ENCODE results near the gene SPZ1. TPM values are rescaled to one million over a fixed set of nuclear protein-coding genes. Genes with fewer than 3 reads are reported as not detected.

The SPZ1 gene, protein sequence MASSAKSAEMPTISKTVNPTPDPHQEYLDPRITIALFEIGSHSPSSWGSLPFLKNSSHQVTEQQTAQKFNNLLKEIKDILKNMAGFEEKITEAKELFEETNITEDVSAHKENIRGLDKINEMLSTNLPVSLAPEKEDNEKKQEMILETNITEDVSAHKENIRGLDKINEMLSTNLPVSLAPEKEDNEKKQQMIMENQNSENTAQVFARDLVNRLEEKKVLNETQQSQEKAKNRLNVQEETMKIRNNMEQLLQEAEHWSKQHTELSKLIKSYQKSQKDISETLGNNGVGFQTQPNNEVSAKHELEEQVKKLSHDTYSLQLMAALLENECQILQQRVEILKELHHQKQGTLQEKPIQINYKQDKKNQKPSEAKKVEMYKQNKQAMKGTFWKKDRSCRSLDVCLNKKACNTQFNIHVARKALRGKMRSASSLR
- total RNA-seq, result 0.15 TPM in 1 of 2 replicates, not detected in the other

DNA sequence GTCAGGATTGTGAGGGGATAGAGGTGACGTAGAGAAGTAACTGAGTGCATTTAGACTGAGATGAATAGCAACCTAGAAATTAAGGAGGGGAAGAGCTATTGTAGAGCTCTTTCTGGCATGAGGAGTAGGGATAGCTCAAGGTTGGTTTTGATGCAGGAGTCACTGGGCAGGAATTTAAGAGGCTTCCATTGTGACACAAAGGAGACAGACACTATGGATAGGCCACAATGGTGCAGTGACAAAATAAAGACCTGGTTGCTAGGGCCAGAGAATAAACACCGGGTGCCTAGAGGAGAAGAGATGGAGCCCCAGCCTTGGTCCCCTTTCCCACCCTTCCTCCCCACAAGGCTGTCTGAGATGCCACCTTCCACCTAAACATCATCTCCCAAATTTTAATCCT, at the start of gene SPZ1:
Gene SPZ1 (plus strand): TSS at position 301 of the 400 bp plus-strand sequence. CDS start 214 bp downstream, outside the sequence.
- intact Hi-C loops (cut with micrococcal nuclease), result no loop called here

DNA sequence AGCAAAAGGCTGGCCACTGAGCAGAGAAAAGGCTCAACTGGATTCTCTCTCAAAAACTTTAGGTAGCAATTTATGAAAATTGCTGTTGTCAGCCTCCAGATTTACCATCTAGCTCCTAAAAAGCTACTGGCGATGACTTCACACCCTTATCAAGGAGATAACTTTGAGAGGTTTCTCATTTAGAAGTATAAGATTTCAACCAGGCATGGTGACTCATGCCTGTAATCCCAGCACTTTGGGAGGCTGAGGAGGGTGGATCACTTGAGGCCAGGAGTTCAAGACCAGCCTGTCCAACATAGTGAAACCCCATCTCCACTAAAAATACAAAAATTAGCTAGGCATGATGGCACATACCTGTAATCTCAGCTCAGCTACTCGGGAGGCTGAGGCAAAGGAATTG, 49.3 kb upstream of the SPZ1 start:
- intact Hi-C loops (cut with micrococcal nuclease), result loop anchor here (5.0 kb wide), 1 partner anchor 37 kb away; no protein-coding TSS in a partner anchor

DNA sequence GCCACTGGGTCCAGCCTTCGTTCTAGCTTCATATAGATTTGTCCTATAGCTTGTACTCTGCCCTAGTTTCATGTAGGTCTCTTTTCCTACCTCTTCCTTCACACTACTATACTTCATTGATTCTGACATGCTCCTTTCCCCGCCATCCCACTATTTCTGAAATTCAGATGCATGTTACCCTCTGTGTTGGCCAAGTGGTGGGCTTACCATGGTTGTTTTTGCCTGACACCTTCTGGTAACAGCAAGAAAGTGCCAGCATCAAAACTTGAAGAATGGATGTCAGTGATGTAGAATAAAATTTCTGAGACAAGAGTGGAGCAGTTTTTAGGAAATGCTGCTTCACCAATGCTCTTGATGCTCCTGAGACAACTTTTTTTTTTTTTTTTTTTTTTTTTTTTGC, 44.5 kb upstream of the SPZ1 start:
- intact Hi-C loops (cut with micrococcal nuclease), result loop anchor here (1.0 kb wide), 1 partner anchor 184 kb away; no protein-coding TSS in a partner anchor

DNA sequence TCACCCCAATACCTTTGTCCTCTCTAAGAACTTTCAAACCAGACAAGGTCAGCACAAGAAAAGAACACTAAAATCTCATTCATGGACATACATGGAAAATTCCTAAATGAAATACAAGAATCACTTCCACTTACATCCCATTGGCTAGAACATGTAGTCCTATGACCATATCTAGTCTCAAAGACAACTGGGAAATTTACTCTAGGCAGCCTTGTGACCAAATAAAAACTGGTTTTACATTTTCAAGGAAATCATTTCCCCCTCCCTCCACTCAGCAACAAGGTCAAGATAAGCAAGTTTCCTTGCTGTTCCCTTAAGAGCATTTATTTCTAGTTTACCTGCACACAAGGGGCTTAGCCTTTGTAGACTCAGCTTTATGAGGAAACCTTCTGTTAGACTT, 43.6 kb upstream of the SPZ1 start:
- intact Hi-C loops (cut with micrococcal nuclease), result no loop called here

DNA sequence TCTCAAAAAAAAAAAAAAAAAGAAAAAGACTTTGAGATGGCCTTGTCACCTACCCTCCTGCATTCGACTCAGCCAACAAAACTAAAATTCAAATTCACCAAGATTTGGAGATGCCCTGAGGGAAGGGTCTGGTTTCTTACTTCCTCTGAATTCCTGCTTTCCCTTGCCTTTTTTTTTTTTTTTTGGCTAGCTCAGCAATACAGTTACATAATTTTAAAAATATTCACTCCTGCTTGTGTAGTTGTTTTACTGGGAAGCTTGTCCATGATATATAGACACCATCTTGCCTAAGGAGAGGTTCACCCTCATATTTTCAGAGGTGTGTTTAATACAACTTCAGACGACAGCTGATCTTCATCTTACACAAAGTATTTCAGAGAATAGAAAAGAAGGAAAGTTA, 42.6 kb upstream of the SPZ1 start:
- intact Hi-C loops (cut with micrococcal nuclease), result no loop called here

DNA sequence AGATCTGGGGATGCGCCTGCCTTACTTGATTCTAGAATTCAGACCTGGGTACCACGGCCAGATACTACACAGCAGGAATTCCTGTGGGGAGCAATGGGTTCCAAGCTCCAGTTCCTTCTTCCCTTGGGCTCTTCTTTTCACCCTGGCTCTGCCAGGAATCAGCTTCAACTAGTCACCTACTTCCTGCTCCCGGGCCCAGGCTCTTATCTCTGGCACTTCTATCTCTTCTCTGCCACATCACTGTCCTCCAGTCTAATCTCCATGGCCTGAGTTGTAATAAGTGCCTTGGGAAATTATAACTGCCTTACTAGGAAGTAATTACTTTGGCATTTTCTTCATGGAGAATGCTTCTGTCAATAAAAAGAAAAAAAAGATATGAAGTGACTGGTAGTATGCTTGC, 37.7 kb upstream of the SPZ1 start:
- intact Hi-C loops (cut with micrococcal nuclease), result no loop called here

DNA sequence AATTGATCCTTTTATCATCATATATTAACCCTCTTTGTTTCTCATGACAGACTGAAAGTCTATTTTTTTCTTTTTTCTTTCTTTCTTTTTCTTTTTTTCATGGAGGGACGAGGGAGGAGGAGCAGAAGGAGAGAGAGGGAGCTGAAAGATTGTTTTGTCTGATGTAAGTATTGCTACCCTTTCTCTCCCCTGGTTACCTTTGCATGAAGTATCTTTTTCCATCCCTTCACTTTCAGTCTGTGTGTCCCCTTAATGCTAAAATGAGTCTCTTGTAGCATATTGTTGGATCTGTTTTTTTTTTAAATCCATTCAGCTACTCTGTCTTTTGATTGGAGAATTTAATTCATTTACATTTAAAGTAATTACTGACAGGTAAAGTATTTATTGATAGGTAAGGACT, 36.4 kb upstream of the SPZ1 start:
- intact Hi-C loops (cut with micrococcal nuclease), result no loop called here

DNA sequence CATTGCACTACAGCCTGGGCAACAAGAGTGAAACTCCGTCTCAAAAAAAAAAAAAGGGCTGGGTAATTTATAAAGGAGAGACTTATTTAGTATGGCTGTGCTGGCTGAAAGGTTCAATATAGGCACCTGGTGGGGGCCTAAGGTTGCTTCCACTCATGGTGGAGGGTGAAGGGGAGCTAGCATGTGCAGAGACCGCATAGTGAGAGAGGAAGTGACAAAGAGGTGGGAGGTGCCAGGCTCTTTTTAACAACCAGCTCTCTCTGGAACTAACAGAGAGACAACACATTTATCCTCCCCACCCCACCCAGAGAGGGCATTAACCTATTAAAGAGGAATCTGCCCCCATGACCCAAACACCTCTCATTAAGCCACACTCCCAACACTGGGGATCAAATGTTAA, 35.1 kb upstream of the SPZ1 start:
- intact Hi-C loops (cut with micrococcal nuclease), result no loop called here

DNA sequence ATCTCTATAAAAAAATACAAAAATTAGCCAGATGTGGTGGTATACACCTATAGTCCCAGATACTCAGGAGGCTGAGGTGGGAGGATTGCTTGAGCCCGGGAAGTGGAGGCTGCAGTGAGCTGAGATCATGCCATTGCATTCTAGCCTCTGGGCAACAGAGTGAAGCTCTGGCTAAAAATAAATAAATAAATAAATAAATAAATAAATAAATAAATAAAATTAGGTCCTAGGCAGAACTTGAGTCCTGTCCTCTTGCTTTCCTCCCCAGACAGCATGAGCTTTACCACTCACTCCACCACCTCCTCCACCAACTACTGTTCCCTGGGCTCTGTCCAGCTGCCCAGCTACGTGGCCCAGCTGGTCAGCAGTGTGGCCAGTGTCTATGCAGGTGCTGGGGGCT, 31.6 kb upstream of the SPZ1 start:
- intact Hi-C loops (cut with micrococcal nuclease), result no loop called here

DNA sequence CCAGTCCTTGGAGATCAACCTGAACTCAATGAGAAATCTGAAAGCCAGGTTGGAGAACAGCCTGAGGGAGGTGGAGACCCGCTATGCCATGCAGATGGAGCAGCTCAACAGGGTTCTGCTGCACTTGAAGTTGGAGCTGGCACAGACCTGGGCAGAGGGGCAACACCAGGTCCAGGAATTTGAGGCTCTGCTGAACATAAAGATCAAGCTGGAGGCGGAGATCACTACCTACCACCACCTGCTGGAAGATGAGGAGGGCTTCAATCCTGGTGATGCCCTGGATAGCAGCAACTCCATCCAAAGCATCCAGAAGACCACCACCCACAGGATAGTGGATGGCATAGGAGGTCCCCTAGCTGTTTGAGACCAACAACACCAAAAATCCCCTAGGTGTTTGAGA, 30.5 kb upstream of the SPZ1 start:
- intact Hi-C loops (cut with micrococcal nuclease), result no loop called here

DNA sequence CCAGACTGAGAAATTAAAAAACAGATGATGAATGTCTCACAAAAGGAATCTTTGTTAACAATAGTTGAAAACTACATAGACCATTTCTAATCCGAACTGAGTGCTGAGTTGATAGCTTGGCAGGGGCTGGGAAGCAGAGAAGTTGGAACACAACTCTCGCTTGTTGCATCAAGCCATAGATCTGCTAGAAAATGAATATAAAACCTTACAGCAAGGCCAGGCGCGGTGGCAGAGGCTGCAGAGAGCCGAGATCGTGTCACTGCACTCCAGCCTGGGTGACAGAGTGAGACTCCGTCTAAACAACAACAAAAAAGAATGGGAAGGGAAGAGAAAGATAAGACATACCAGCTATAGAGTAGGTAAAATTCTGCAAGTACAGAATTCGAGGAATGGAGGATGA, 28.0 kb upstream of the SPZ1 start:
- intact Hi-C loops (cut with micrococcal nuclease), result no loop called here

DNA sequence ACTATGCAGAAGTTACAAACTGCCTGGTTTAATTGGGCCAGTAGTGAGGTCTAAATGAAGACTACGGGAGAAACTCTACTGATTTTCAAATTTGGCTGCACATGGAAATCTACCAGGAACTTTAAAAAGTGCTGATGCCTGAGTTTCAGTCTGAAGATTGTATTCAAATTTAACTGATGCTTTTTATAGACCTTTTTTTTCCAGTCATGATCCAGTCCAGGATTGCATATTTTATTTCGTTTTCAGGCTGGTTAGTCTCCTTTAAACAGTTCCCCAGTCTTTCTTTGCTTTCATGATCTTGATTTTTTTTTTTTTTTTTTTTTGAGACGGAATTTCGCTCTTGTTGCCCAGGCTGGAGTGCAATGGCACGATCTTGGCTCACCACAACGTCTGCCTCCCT, 23.7 kb upstream of the SPZ1 start:
- intact Hi-C loops (cut with micrococcal nuclease), result no loop called here

DNA sequence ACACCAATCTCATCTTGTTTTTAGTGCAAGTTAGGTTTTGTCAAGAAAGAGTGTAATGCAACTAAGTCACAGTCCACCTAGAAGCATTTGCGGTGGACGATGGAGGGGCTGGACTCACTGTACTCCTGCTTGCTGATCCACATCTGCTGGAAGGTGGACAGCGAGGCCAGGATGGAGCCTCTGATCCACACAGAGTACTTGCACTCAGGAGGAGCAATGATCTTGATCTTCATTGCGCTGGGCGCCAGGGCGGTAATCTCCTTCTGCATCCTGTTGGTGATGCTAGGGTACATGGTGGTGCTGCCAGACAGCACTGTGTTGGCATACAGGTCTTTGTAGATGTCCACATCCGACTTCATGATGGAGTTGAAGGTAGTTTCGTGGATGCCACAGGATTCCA, 20.2 kb upstream of the SPZ1 start:
- intact Hi-C loops (cut with micrococcal nuclease), result no loop called here

DNA sequence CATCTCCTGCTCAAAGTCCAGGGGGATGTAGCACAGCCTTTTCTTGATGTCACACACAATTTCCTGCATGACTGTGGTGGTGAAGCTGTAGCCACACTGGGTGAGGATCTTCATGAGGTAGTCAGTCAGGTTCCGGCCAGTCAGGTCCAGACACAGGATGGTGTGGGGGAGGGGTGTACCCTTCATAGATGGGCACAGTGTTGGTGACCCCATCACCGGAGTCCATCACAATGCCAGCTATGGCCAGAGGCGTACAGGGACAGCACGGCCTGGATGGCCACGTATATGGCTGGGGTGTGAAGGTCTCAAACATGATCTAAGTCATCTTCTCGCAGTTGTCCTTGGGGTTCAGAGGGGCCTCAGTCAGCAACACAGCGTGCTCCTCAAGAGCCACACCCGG, 19.7 kb upstream of the SPZ1 start:
- intact Hi-C loops (cut with micrococcal nuclease), result loop anchor here (10.0 kb wide), 1 partner anchor 445 kb away; no protein-coding TSS in a partner anchor

DNA sequence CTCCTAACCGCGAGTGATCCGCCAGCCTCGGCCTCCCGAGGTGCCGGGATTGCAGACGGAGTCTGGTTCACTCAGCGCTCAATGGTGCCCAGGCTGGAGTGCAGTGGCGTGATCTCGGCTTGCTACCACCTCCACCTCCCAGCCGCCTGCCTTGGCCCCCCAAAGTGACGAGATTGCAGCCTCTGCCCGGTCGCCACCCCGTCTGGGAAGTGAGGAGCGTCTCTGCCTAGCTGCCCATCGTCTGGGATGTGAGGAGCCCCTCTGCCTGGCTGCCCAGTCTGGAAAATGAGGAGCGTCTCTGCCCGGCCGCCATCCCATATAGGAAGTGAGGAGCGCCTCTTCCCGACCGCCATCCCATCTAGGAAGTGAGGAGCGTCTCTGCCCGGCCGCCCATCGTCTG, 19.0 kb upstream of the SPZ1 start:
- intact Hi-C loops (cut with micrococcal nuclease), result loop anchor here (10.0 kb wide), 1 partner anchor 446 kb away; no protein-coding TSS in a partner anchor

DNA sequence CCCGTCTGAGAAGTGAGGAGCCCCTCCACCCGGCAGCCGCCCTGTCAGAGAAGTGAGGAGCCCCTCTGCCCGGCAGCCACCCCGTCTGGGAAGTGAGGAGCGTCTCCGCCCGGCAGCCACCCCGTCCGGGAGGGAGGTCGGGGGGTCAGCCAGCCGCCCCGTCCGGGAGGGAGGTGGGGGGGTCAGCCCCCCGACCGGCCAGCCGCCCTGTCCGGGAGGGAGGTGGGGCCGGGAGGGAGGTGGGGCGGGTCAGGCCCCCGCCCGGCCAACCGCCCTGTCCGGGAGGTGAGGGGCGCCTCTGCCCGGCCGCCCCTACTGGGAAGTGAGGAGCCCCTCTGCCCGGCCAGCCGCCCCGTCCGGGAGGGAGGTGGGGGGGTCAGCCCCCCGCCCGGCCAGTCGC, 18.5 kb upstream of the SPZ1 start:
- intact Hi-C loops (cut with micrococcal nuclease), result loop anchor here (10.0 kb wide), 1 partner anchor 447 kb away; no protein-coding TSS in a partner anchor

DNA sequence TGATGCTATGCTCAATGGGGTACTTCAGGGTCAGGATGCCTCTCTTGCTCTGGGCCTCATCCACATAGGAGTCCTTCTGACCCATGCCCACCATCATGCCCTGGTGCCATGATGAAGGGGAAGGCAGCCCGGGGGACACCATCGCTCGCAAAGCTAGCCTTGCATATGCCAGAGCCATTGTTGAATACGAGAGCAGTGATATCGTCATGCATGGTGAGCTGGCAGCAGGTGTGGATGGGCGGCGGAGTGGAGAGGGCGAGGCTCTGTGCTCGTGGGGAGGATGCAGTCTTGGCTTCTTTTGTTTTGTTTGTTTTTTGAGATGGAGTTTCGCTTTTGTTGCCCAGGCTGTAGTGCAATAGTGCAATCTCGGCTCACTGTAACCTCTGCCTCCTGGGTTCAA, 17.2 kb upstream of the SPZ1 start:
- intact Hi-C loops (cut with micrococcal nuclease), result loop anchor here (10.0 kb wide), 1 partner anchor 448 kb away; no protein-coding TSS in a partner anchor

DNA sequence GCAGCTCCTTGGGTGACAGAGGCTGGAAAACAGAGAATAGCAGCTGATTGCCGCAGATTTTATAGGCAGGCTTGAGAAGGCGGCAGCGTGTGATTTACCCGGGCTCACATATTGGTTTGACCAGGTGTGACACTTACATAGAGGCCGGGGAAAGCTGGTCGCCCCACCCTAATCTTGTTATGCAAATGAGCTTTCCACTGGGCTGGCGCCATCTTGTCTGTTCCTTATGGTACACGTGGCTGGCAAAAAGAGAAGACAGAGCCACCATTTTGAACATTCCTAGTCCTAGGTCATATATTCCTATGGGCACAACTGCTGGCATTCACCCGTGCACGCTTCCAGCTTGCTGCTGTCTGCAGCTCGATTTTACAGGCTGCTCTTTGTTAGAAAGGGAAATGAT, 11.3 kb upstream of the SPZ1 start:
- intact Hi-C loops (cut with micrococcal nuclease), result loop anchor here (5.0 to 10.0 kb wide), 4 partner anchors 36 to 796 kb away; partner anchors contain the start of genes HOMER1 and MTX3

DNA sequence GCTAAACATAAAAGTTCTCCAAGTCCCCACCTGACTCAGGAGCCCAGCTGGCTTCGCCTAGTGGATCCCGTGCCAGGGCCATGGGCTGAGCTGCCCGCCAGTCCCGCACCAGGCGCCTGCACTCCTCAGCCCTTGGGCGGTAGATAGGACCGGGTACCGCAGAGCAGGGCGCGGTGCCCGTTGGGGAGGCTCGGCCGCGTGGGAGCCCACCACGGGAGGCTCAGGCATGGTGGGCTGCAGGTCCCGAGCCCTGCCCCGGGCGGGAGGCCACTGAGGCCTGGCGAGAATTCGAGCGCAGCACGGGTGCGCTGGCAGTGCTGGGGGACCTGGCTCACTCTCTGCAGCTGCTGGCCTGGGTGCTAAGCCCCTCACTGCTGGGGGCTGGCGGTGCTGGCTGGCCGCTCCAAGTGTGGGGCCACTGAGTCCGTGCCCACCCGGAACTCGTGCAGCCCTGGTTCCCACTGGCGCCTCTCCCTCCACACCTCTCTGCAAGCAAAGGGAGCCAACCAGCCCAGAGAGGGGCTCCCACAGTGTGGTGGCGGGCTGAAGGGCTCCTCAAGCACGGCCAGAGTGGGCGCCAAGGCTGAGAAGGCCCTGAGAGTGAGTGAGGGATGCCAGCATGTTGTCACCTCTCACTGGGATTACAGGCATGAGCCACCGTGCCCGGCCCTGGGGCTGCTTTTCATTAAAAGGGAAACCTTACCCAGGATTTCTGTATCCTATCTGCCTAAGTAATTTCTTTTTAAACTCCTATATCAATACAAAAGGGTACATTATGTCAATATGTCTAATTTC, 9.7 kb upstream of the SPZ1 start:
- intact Hi-C loops (cut with micrococcal nuclease), result loop anchor here (5.0 to 10.0 kb wide), 4 partner anchors 38 to 798 kb away; partner anchors contain the start of genes HOMER1 and MTX3

DNA sequence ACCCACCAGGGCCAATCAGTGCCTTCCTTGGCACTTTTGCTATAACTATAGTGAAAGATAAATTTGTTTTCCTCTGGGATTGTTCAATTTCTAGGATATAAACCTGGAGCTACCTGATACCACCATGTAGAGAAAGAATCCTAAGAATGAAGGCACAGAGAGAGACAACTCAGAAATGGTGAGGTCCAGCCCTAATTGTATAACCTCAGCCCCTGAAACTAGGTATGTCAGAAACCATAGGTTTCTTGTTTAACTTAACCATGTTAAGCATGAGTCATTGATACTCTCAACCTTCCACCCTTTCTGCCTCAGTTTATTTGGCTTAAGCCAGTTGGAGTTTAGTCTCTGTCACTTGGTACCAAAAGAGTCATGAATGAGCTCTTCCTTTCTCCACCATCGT, 4.6 kb upstream of the SPZ1 start:
- intact Hi-C loops (cut with micrococcal nuclease), result no loop called here

DNA sequence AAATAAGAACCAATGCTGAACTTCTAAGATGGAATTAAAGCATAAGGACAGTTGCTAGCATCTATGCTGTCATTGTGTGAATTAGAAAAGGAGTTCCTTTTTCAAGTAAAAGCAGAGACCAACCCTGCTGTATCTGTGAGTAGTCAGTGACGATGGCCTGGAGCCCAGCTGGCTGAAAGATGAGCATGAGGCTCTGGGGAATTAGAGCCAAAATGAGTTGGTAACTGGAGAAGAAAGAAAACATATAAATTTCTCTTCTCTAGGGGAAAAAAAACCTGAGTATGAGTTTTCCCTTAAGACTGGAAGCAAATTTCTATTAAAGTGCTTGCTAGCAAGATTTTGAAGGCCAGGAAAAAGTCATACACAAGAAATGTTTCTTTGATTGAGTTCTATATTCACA, 1.6 kb upstream of the SPZ1 start:
- intact Hi-C loops (cut with micrococcal nuclease), result no loop called here

DNA sequence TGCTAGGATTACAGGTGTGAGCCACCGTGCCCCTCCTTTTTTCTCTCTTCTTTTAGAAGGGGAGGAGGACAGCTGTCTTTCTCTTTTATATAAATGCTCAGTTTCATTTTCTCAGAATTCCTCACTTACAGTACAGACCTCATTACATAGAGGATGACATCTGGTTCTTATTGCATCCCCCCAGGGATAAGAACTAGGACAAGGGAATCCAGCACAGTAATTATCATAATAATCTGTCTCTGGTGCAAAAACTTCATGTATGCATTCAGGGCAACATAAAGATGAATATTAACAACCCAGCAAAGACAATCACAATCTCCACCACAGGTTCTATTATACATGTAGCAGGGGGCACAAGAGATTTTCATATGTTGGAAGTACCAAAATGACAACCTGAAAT, 5.1 kb downstream of the SPZ1 start:
- intact Hi-C loops (cut with micrococcal nuclease), result no loop called here
